Peyer's patch (tissue), 4 donors: Measurements from ENCODE around the gene TLK2. TPM values are rescaled to one million over a fixed set of nuclear protein-coding genes. Genes with fewer than 3 reads are reported as not detected.

Experiments
- DNase-seq, 3 donors: peaks; one replicate each; pipeline ENCODE4 v3.0.0-alpha.2; 2017 to 2019
- H3K27ac ChIP-seq, 4 donors: fragments of 200-600 bp; sonication (generic); one replicate each; pipeline ENCODE4 v1.5.1; 2016 to 2019
- H3K27me3 ChIP-seq, 2 donors: fragments of 200-600 bp; sonication (generic); one replicate each; pipeline ENCODE4 v1.5.1; 2019
- H3K36me3 ChIP-seq, 3 donors: fragments of 200-600 bp; sonication (generic); one replicate each; pipeline ENCODE4 v1.5.1; 2016 to 2019
- H3K4me1 ChIP-seq, 4 donors: fragments of 200-600 bp; sonication (generic); one replicate each; pipeline ENCODE4 v1.5.1; 2016 to 2019
- H3K4me3 ChIP-seq, 4 donors: fragments of 200-600 bp; sonication (generic); 1 replicate in 3 of 4; 2 replicates in 1 of 4; pipeline ENCODE4 v1.5.1; 2016 to 2019; ENCODE audit warnings: mild to moderate bottlenecking in 1 of 4
- H3K9me3 ChIP-seq, 4 donors: fragments of 200-600 bp; sonication (generic); one replicate each; pipeline ENCODE4 v1.5.1; 2016 to 2019; ENCODE audit warnings: mild to moderate bottlenecking in 1 of 4
- POLR2A ChIP-seq, 2 donors: fragments of 450-650 bp; IDR thresholded peaks; one replicate each; pipeline ENCODE4 v1.5.1; 2017; ENCODE audit warnings: antibody characterized with exemption in 2 of 2, mild to moderate bottlenecking in 2 of 2, moderate library complexity in 2 of 2
- total RNA-seq, 4 donors: library from RNA; depleted of rRNA; stranded (reverse); fragments of >200 nt; gene quantifications; one replicate each; pipeline ENCODE4 v1.1.0, GENCODE V29; 2016
- TF ChIP-seq, protein P1 (sequence below), 6 experiments: fragments of 450-650 bp in 4 of 6; fragments of 200-600 bp in 2 of 6; sonication (generic) in 1 of 6; IDR thresholded peaks; one replicate each; pipeline ENCODE4 v1.5.1; 2017 to 2019; ENCODE audit warnings: antibody characterized with exemption in 6 of 6, mild to moderate bottlenecking in 3 of 6, moderate library complexity in 1 of 6

Gene TLK2
- total RNA-seq, 4 donors from 2014 or later: 33.8 to 65.2 (median 49.3) TPM

DNA sequence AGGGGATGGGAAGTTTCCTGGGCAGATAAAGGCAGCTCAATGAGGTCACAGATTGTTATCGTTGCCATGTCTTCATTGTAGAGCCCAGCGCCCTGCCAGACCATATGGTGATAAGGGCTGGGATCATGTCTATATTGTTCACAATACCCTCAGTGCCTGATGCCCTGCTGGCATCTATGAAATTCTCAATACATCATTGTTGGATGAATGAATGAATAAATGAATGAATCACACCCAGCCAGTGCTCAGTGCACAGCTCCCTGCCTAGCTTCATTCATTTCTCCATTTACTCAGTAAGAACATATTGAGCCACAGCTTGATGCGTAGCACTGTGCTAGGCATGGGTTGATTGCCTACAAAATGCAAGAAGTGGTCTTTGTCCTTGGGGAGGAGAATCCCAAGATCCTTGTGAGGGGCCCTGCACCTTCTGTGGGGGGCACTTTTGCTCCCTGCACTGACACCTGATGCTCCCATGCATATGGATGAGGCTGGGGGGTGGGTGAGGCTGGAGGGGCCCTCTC is 178.6 kb downstream of the TLK2 start:
- Histone ChIP-seq H3K27ac (no peak overlapping the region), H3K4me3 (no peak overlapping the region), H3K4me1 (peaks cover 0 to 24% (median 4%) of the 10 kb centered on the region in 4 donors)

GRCh38 chr17:62657690-62658089 is 179.1 kb downstream of the TLK2 start:
- TF ChIP-seq, protein P1, sequence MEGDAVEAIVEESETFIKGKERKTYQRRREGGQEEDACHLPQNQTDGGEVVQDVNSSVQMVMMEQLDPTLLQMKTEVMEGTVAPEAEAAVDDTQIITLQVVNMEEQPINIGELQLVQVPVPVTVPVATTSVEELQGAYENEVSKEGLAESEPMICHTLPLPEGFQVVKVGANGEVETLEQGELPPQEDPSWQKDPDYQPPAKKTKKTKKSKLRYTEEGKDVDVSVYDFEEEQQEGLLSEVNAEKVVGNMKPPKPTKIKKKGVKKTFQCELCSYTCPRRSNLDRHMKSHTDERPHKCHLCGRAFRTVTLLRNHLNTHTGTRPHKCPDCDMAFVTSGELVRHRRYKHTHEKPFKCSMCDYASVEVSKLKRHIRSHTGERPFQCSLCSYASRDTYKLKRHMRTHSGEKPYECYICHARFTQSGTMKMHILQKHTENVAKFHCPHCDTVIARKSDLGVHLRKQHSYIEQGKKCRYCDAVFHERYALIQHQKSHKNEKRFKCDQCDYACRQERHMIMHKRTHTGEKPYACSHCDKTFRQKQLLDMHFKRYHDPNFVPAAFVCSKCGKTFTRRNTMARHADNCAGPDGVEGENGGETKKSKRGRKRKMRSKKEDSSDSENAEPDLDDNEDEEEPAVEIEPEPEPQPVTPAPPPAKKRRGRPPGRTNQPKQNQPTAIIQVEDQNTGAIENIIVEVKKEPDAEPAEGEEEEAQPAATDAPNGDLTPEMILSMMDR (IDR thresholded peaks at IDR 0.05): no peak
- no peak for TF ChIP-seq POLR2A (IDR thresholded peaks at IDR 0.05)
- no peaks in the 10 kb centered on the region for H3K36me3 ChIP-seq
- DNase-seq: no peak

More for the DNA sequence above, 178.6 kb downstream of the TLK2 start:
- no peaks in the 10 kb centered on the region for H3K9me3 ChIP-seq
- TF ChIP-seq POLR2A (IDR thresholded peaks at IDR 0.05): no peak
- TF ChIP-seq, protein P1 (IDR thresholded peaks at IDR 0.05): no peak
- DNase-seq: no peak
- no peaks in the 10 kb centered on the region for H3K27me3 ChIP-seq
- H3K36me3 ChIP-seq: no peaks in the 10 kb centered on the region

GRCh38 chr17:62658136-62658920 is 179.7 kb downstream of the TLK2 start:
- no peak for DNase-seq
- no peaks in the 10 kb centered on the region for H3K36me3 ChIP-seq
- H3K27ac ChIP-seq: no peak overlapping the region
- no peak overlapping the region for H3K4me3 ChIP-seq
- H3K9me3 ChIP-seq: no peaks in the 10 kb centered on the region
- H3K4me1 ChIP-seq: peaks cover 0 to 13% (median under 1%) of the 10 kb centered on the region in 4 donors
- H3K27me3 ChIP-seq: no peaks in the 10 kb centered on the region
- TF ChIP-seq POLR2A (IDR thresholded peaks at IDR 0.05): no peak
- TF ChIP-seq, protein P1 (IDR thresholded peaks at IDR 0.05): no peak

More at GRCh38 chr17:62657690-62658089, 179.1 kb downstream of the TLK2 start:
- Histone ChIP-seq H3K27ac (no peak overlapping the region), H3K4me1 (peaks cover 0 to 19% (median 4%) of the 10 kb centered on the region in 4 donors), H3K27me3 (no peaks in the 10 kb centered on the region), H3K4me3 (no peak overlapping the region), H3K9me3 (no peaks in the 10 kb centered on the region)

DNA sequence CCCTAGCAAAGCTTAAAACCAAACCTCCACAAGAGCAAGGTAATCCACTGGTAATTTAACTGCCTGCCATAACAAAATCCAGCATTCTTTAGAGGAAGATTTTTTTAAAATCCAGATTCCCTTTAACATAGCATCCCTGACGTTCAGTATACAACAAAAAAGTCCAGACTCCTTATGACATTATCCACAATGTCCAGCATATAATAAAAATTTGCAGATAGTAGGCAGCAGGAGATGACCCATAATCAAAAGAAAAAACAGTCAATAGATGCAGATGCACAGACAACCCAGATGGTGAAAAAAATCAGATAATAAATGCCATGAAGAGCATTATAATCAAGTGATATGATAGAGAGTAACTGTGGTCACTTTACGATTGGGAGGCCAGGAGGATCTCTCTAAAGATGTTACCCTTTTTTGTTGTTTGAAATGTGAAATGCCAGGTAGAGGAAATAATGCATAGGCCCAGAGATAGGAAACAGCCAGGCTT is 182.0 kb downstream of the TLK2 start:
- Histone ChIP-seq H3K27me3 (no peaks in the 10 kb centered on the region), H3K9me3 (no peaks in the 10 kb centered on the region), H3K36me3 (no peaks in the 10 kb centered on the region), H3K4me3 (no peak overlapping the region), H3K27ac (no peak overlapping the region), H3K4me1 (no peaks in the 10 kb centered on the region)
- TF ChIP-seq, protein P1 (IDR thresholded peaks at IDR 0.05): no peak
- TF ChIP-seq POLR2A (IDR thresholded peaks at IDR 0.05): no peak
- no peak for DNase-seq

- Histone ChIP-seq H3K4me3 (no peak overlapping the region), H3K27me3 (no peaks in the 10 kb centered on the region), H3K9me3 (no peaks in the 10 kb centered on the region), H3K27ac (no peak overlapping the region), H3K4me1 (no peaks in the 10 kb centered on the region), H3K36me3 (no peaks in the 10 kb centered on the region)
- no peak for TF ChIP-seq POLR2A (IDR thresholded peaks at IDR 0.05)
- TF ChIP-seq, protein P1 (IDR thresholded peaks at IDR 0.05): no peak
- no peak for DNase-seq
Measured at GRCh38 chr17:62661337-62661736, 182.7 kb downstream of the TLK2 start.
